Neural crest cell (in vitro differentiated cells): ENCODE results near the gene OR52B6. TPM values are rescaled to one million over a fixed set of nuclear protein-coding genes. Genes with fewer than 3 reads are reported as not detected.

Source experiments
- DNase-seq: peaks from one replicate; pipeline ENCODE4 v3.0.0; 2021; ENCODE audit warnings: low read depth, mixed read lengths, low spot score
- H3K27ac Mint-ChIP-seq: one replicate; pipeline ENCODE4 v1.8.0; 2021; ENCODE audit warnings: mild to moderate bottlenecking, mixed read lengths; ENCODE audit not compliant: unreplicated experiment
- H3K27me3 Mint-ChIP-seq: 2 replicates; pipeline ENCODE4 v1.8.0; 2021; ENCODE audit warnings: low read depth, mild to moderate bottlenecking, mixed read lengths
- H3K36me3 Mint-ChIP-seq: 2 replicates; pipeline ENCODE4 v1.8.0; 2021; ENCODE audit warnings: low read depth, mild to moderate bottlenecking, mixed read lengths
- H3K4me1 Mint-ChIP-seq: 2 replicates; pipeline ENCODE4 v1.8.0; 2021; ENCODE audit warnings: mixed read lengths
- H3K4me3 Mint-ChIP-seq: one replicate; pipeline ENCODE4 v1.8.0; 2021; ENCODE audit warnings: mild to moderate bottlenecking, mixed read lengths
- H3K9me3 Mint-ChIP-seq: 2 replicates; pipeline ENCODE4 v1.8.0; 2021; ENCODE audit warnings: mixed read lengths
- CTCF ChIP-seq: fragments of 200-600 bp; sonication (generic); conservative IDR thresholded peaks from 2 replicates; pipeline ENCODE4 v1.5.0; 2021; ENCODE audit warnings: antibody characterized with exemption, mild to moderate bottlenecking
- long read RNA-seq: library from polyadenylated mRNA; unstranded; transcript quantifications from one replicate; pipeline ENCODE4 v2.0.0, GENCODE V29; 2020
- total RNA-seq: library from RNA; stranded (reverse); gene quantifications from 2 replicates; pipeline ENCODE4 v1.2.1, GENCODE V29; 2021

The OR52B6 gene
- not detected in 2 replicates for total RNA-seq
- long read RNA-seq, result 0 reads

- Mint-ChIP-seq H3K27me3 (no peaks in the 10 kb centered on the region), H3K4me1 (no peaks in the 10 kb centered on the region), H3K9me3 (no peaks in the 10 kb centered on the region), H3K27ac (no peak within 1 kb of the TSS), H3K36me3 (no peaks in the 10 kb centered on the region), H3K4me3 (no peak within 1 kb of the TSS)
- TF ChIP-seq CTCF, result no peak
- DNase-seq, result no peak
Measured at GRCh38 chr11:5580577-5580976, at the start of gene OR52B6. Gene OR52B6 (plus strand): TSS chr11:5580877. CDS start chr11:5580877, 0 bp downstream.

GRCh38 chr11:5531053-5531831 lies 49.4 kb upstream of the OR52B6 start:
- H3K27ac Mint-ChIP-seq, result no peak overlapping the region
- H3K4me3 Mint-ChIP-seq, result no peak overlapping the region
- no peaks in the 10 kb centered on the region for H3K9me3 Mint-ChIP-seq
- no peaks in the 10 kb centered on the region for H3K36me3 Mint-ChIP-seq
- DNase-seq, result no peak
- H3K27me3 Mint-ChIP-seq, result peaks cover 4% of the 10 kb centered on the region
- no peaks in the 10 kb centered on the region for H3K4me1 Mint-ChIP-seq
- TF ChIP-seq CTCF, result no peak

GRCh38 chr11:5534046-5534445 lies 46.6 kb upstream of the OR52B6 start:
- Mint-ChIP-seq H3K27me3 (peaks cover 4% of the 10 kb centered on the region), H3K4me3 (no peak overlapping the region), H3K9me3 (peaks cover 3% of the 10 kb centered on the region), H3K36me3 (no peaks in the 10 kb centered on the region), H3K27ac (no peak overlapping the region), H3K4me1 (no peaks in the 10 kb centered on the region)
- no peak for TF ChIP-seq CTCF
- no peak for DNase-seq

GRCh38 chr11:5536482-5536881 lies 44.2 kb upstream of the OR52B6 start:
- peaks cover 3% of the 10 kb centered on the region for H3K9me3 Mint-ChIP-seq
- no peak for TF ChIP-seq CTCF
- peaks cover 4% of the 10 kb centered on the region for H3K27me3 Mint-ChIP-seq
- no peak for DNase-seq
- no peak overlapping the region for H3K4me3 Mint-ChIP-seq
- H3K4me1 Mint-ChIP-seq, result no peaks in the 10 kb centered on the region
- H3K27ac Mint-ChIP-seq, result no peak overlapping the region
- no peaks in the 10 kb centered on the region for H3K36me3 Mint-ChIP-seq

- DNase-seq, result no peak
- Mint-ChIP-seq H3K4me1 (no peaks in the 10 kb centered on the region), H3K36me3 (no peaks in the 10 kb centered on the region), H3K4me3 (no peak overlapping the region), H3K27ac (no peak overlapping the region), H3K9me3 (peaks cover 3% of the 10 kb centered on the region), H3K27me3 (no peaks in the 10 kb centered on the region)
- TF ChIP-seq CTCF, result no peak
Measured at GRCh38 chr11:5541427-5541826, 39.2 kb upstream of the OR52B6 start.
